AG09319 (cell line): ENCODE data around the gene TNFSF15.

Experiments
- DNase-seq: peaks from one replicate; pipeline ENCODE4 v3.0.0-alpha.2; 2010; ENCODE audit warnings: low read depth; ENCODE audit errors: extremely low read depth
- CTCF ChIP-seq: IDR thresholded peaks from 2 replicates; pipeline ENCODE4 v1.5.1; 2011; ENCODE audit warnings: low read depth, mild to moderate bottlenecking, inconsistent platforms, low read length, moderate library complexity

The TNFSF15 gene

GRCh38 chr9:114787214-114787613 lies 18.6 kb downstream of the TNFSF15 start:
- DNase-seq = no peak
- TF ChIP-seq CTCF = no peak

- DNase-seq = no peak
- TF ChIP-seq CTCF = no peak
These were observed 19.8 kb downstream of the TNFSF15 start for GRCh38 chr9:114785866-114786650.

- no peak for TF ChIP-seq CTCF
- DNase-seq = no peak
These were observed 21.0 kb downstream of the TNFSF15 start for GRCh38 chr9:114784721-114785279.

GRCh38 chr9:114782586-114782985 lies 23.3 kb downstream of the TNFSF15 start:
- DNase-seq = no peak
- no peak for TF ChIP-seq CTCF

- no peak for DNase-seq
These were observed 26.4 kb downstream of the TNFSF15 start for GRCh38 chr9:114779352-114779845.

GRCh38 chr9:114777821-114778609 lies 27.8 kb downstream of the TNFSF15 start:
- no peak for TF ChIP-seq CTCF
- no peak for DNase-seq

More at GRCh38 chr9:114779352-114779845, 26.4 kb downstream of the TNFSF15 start:
- TF ChIP-seq CTCF = no peak
